SIG-M5 treated with dmso at 0.1 percent for 504 hours (cell line): Measurements from ENCODE around the gene FCGR1A.
"Not testable (repeated sequence)": the region's sequence is repeated elsewhere in the genome, so short reads cannot be mapped to it uniquely, and the experiment has no call there.

ENCODE experiments used
- DNase-seq: peaks from one replicate; lab custom pipeline; 2025; ENCODE audit not compliant: unreplicated experiment; lab: John Stamatoyannopoulos, UW

The FCGR1A gene

GRCh38 chr1:149831764-149832315, 49.3 kb downstream of the FCGR1A start:
- not testable (repeated sequence) for DNase-seq

DNA sequence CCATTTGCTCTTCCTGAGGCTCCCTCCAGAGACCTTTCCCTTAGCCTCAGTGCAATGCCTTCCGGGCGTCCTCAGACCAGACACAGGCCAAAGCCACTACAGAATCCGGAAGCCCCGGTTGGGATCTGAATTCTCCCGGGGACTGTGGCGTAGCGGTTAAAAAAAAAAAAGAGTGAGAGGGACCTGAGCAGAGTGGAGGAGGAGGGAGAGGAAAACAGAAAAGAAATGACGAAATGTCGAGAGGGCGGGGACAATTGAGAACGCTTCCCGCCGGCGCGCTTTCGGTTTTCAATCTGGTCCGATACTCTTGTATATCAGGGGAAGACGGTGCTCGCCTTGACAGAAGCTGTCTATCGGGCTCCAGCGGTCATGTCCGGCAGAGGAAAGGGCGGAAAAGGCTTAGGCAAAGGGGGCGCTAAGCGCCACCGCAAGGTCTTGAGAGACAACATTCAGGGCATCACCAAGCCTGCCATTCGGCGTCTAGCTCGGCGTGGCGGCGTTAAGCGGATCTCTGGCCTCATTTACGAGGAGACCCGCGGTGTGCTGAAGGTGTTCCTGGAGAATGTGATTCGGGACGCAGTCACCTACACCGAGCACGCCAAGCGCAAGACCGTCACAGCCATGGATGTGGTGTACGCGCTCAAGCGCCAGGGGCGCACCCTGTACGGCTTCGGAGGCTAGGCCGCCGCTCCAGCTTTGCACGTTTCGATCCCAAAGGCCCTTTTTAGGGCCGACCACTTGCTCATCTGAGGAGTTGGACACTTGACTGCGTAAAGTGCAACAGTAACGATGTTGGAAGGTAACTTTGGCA, 50.0 kb downstream of the FCGR1A start:
- DNase-seq: not testable (repeated sequence)

GRCh38 chr1:149833144-149833543, 50.6 kb downstream of the FCGR1A start:
- not testable (repeated sequence) for DNase-seq

- DNase-seq: not testable (repeated sequence)
These were observed 58.7 kb downstream of the FCGR1A start for GRCh38 chr1:149841149-149841548.
